Measurements from ENCODE around the gene PRELID1. TPM values are rescaled to one million over a fixed set of nuclear protein-coding genes. Genes with fewer than 3 reads are reported as not detected.

The PRELID1 gene
- total RNA-seq, 1 donor from 2014 or later, result 94.0 TPM

- Mint-ChIP-seq H3K9me3 (ENCODE audit: low read depth) (no peaks in the 10 kb centered on the region), H3K36me3 (ENCODE audit: insufficient read depth) (peaks cover 5% of the 10 kb centered on the region), H3K27ac (no peak overlapping the region), H3K27me3 (no peaks in the 10 kb centered on the region), H3K4me1 (ENCODE audit: low read depth) (peaks cover 18% of the 10 kb centered on the region), H3K4me3 (ENCODE audit: low read depth) (no peak overlapping the region)
- DNase-seq (ENCODE audit: low spot score, unreplicated experiment), result no peak
- no peak for TF ChIP-seq CTCF (IDR thresholded peaks at IDR 0.05; ENCODE audit: unreplicated experiment)
Observed at GRCh38 chr5:177314376-177315342, 11.1 kb downstream of the PRELID1 start.

- H3K27ac Mint-ChIP-seq, result no peak overlapping the region
- H3K36me3 Mint-ChIP-seq (ENCODE audit: insufficient read depth), result peaks cover 5% of the 10 kb centered on the region
- no peaks in the 10 kb centered on the region for H3K27me3 Mint-ChIP-seq
- no peaks in the 10 kb centered on the region for H3K9me3 Mint-ChIP-seq (ENCODE audit: low read depth)
- no peak for TF ChIP-seq CTCF (IDR thresholded peaks at IDR 0.05; ENCODE audit: unreplicated experiment)
- peaks cover 15% of the 10 kb centered on the region for H3K4me1 Mint-ChIP-seq (ENCODE audit: low read depth)
- no peak overlapping the region for H3K4me3 Mint-ChIP-seq (ENCODE audit: low read depth)
- no peak for DNase-seq (ENCODE audit: low spot score, unreplicated experiment)
Observed at GRCh38 chr5:177315411-177315810, 11.8 kb downstream of the PRELID1 start.

GRCh38 chr5:177316005-177316404 is 12.4 kb downstream of the PRELID1 start:
- Mint-ChIP-seq H3K4me1 (ENCODE audit: low read depth) (peaks cover 10% of the 10 kb centered on the region), H3K4me3 (ENCODE audit: low read depth) (no peak overlapping the region)

GRCh38 chr5:177317959-177318377 is 14.4 kb downstream of the PRELID1 start:
- Mint-ChIP-seq H3K27ac (peak overlapping the region; percentile 30), H3K27me3 (no peaks in the 10 kb centered on the region), H3K4me1 (ENCODE audit: low read depth) (peaks cover 6% of the 10 kb centered on the region), H3K4me3 (ENCODE audit: low read depth) (no peak overlapping the region), H3K36me3 (ENCODE audit: insufficient read depth) (peaks cover 9% of the 10 kb centered on the region), H3K9me3 (ENCODE audit: low read depth) (no peaks in the 10 kb centered on the region)
- peak; percentile 60 for DNase-seq (ENCODE audit: low spot score, unreplicated experiment)
- peak; percentile 94 for TF ChIP-seq CTCF (IDR thresholded peaks at IDR 0.05; ENCODE audit: unreplicated experiment)

More at GRCh38 chr5:177316005-177316404, 12.4 kb downstream of the PRELID1 start:
- Mint-ChIP-seq H3K27me3 (no peaks in the 10 kb centered on the region), H3K27ac (no peak overlapping the region), H3K36me3 (ENCODE audit: insufficient read depth) (peaks cover 5% of the 10 kb centered on the region), H3K9me3 (ENCODE audit: low read depth) (no peaks in the 10 kb centered on the region)
- DNase-seq (ENCODE audit: low spot score, unreplicated experiment), result no peak
- no peak for TF ChIP-seq CTCF (IDR thresholded peaks at IDR 0.05; ENCODE audit: unreplicated experiment)

- H3K4me3 Mint-ChIP-seq (ENCODE audit: low read depth), result no peak overlapping the region
- no peak overlapping the region for H3K27ac Mint-ChIP-seq
- H3K9me3 Mint-ChIP-seq (ENCODE audit: low read depth), result no peaks in the 10 kb centered on the region
- TF ChIP-seq CTCF (IDR thresholded peaks at IDR 0.05; ENCODE audit: unreplicated experiment), result no peak
- no peaks in the 10 kb centered on the region for H3K27me3 Mint-ChIP-seq
- peaks cover 11% of the 10 kb centered on the region for H3K36me3 Mint-ChIP-seq (ENCODE audit: insufficient read depth)
- H3K4me1 Mint-ChIP-seq (ENCODE audit: low read depth), result peaks cover 12% of the 10 kb centered on the region
- DNase-seq (ENCODE audit: low spot score, unreplicated experiment), result no peak
Observed at GRCh38 chr5:177319913-177320588, 16.5 kb downstream of the PRELID1 start.

Data from progenitor cell of endocrine pancreas (in vitro differentiated cells).